Loucy (cell line): ENCODE results near the gene PARP12.

Source experiments
- CTCF ChIP-seq: fragments of 200-600 bp; sonication (generic); conservative IDR thresholded peaks from 2 replicates; pipeline ENCODE4 v1.5.1; 2014; ENCODE audit warnings: mild to moderate bottlenecking, antibody characterized with exemption, low read length
- EZH2phosphoT487 ChIP-seq: fragments of 200-600 bp; IDR thresholded peaks from 2 replicates; pipeline ENCODE4 v1.6.1; 2018; ENCODE audit warnings: antibody characterized with exemption, mild to moderate bottlenecking, moderate library complexity, borderline replicate concordance

DNA sequence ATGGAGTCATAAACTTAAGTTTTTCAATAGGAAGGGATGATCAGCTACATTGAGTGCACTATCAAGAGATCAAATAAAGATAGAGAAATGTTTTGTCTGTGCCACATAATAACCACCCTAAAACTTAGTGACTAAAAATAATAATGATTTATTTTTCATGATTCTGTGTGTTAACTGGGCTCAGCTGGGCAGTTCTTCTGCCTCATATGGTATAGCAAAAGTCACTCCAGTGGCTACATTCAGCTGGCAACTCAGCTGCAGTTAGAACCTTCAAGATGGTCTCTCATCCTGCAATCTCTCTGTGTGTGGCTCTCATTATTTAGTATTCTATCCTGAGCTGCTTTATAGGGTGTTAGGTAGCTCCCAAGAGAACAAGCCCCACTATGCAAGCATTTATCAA is 7.8 kb upstream of the PARP12 start:
- TF ChIP-seq CTCF = no peak
- TF ChIP-seq EZH2phosphoT487 = no peak
